GM19324 (cell line): Measurements from ENCODE around the gene TRAF4.
A peak's percentile ranks its signal among the peaks of the same experiment; 100 is the strongest.

Experiments used
- ATAC-seq: cut with Tn5 transposase; IDR thresholded peaks from one replicate; pipeline ENCODE4 v1.9.1; 2021; ENCODE audit warnings: mild to moderate bottlenecking, moderate library complexity; ENCODE audit not compliant: unreplicated experiment, low FRiP score

TRAF4 gene

GRCh38 chr17:28747051-28747691, 3.4 kb downstream of the TRAF4 start:
- ATAC-seq = no peak

GRCh38 chr17:28747801-28748750, 4.3 kb downstream of the TRAF4 start:
- no peak for ATAC-seq

GRCh38 chr17:28748852-28749515, 5.2 kb downstream of the TRAF4 start:
- ATAC-seq = no peak

- ATAC-seq = no peak
Observed at GRCh38 chr17:28749516-28750177, 5.8 kb downstream of the TRAF4 start.

GRCh38 chr17:28750178-28751047, 6.6 kb downstream of the TRAF4 start:
- ATAC-seq = peak; percentile 48

GRCh38 chr17:28751600-28752366, 8.0 kb downstream of the TRAF4 start:
- ATAC-seq = no peak

GRCh38 chr17:28755486-28755885, 11.7 kb downstream of the TRAF4 start:
- no peak for ATAC-seq

- no peak for ATAC-seq
Observed at GRCh38 chr17:28756049-28756804, 12.4 kb downstream of the TRAF4 start.

GRCh38 chr17:28758411-28759121, 14.8 kb downstream of the TRAF4 start:
- ATAC-seq = no peak

- ATAC-seq = no peak
Observed at GRCh38 chr17:28759256-28759865, 15.6 kb downstream of the TRAF4 start.

GRCh38 chr17:28760601-28761562, 17.1 kb downstream of the TRAF4 start:
- no peak for ATAC-seq

- ATAC-seq = no peak
Observed at GRCh38 chr17:28763137-28763799, 19.5 kb downstream of the TRAF4 start.

- ATAC-seq = no peak
Observed at GRCh38 chr17:28763804-28764266, 20.0 kb downstream of the TRAF4 start.

GRCh38 chr17:28765038-28765437, 21.2 kb downstream of the TRAF4 start:
- no peak for ATAC-seq

GRCh38 chr17:28773736-28774135, 29.9 kb downstream of the TRAF4 start:
- ATAC-seq = no peak
